H1 (cell line): ENCODE results near the gene C3orf85.

Source experiments
- EGR1 ChIP-seq: IDR thresholded peaks from 2 replicates; pipeline ENCODE4 v1.6.1; 2011; ENCODE audit warnings: low read depth, low read length, borderline replicate concordance
- GTF2F1 ChIP-seq: IDR thresholded peaks from 2 replicates; pipeline ENCODE4 v1.6.1; 2012; ENCODE audit warnings: low read depth, low read length, improper control_type of control experiment, borderline replicate concordance
- POLR2A ChIP-seq, 2 experiments: IDR thresholded peaks; 1 replicate in 1 of 2; 2 replicates in 1 of 2; pipeline ENCODE4 v1.6.1; 2011; ENCODE audit warnings: low read depth in 2 of 2, low read length in 2 of 2, mild to moderate bottlenecking in 2 of 2; ENCODE audit errors: control extremely low read depth in 1 of 2
- SIN3A ChIP-seq, 2 experiments: IDR thresholded peaks in 1 of 2; conservative IDR thresholded peaks in 1 of 2; 2 replicates each; pipeline ENCODE4 v1.6.1; 2011 to 2012; ENCODE audit warnings: low read length in 2 of 2, improper control_type of control experiment in 1 of 2, low read depth in 1 of 2, mild to moderate bottlenecking in 1 of 2
- SP1 ChIP-seq: IDR thresholded peaks from 2 replicates; pipeline ENCODE4 v1.6.1; 2011; ENCODE audit warnings: low read depth, low read length
- SRF ChIP-seq: IDR thresholded peaks from 2 replicates; pipeline ENCODE4 v1.6.1; 2011; ENCODE audit warnings: mild to moderate bottlenecking, low read depth, low read length, moderate library complexity
- TF ChIP-seq, protein P1 (sequence below), 3 experiments: IDR thresholded peaks; 1 replicate in 2 of 3; 2 replicates in 1 of 3; pipeline versions ENCODE4 v1.5.1 to v1.6.1; 2011; ENCODE audit warnings: low read length in 3 of 3, mild to moderate bottlenecking in 3 of 3, inconsistent platforms in 2 of 3, low read depth in 1 of 3, moderate library complexity in 1 of 3; ENCODE audit not compliant: insufficient read depth in 1 of 3; ENCODE audit errors: control extremely low read depth in 1 of 3

- TF ChIP-seq GTF2F1 (no peak), SRF (no peak), SP1 (no peak), POLR2A (IDR thresholded peaks at IDR 0.05; ENCODE audit: control extremely low read depth in 1 of 2, low read depth in 2 of 2, low read length in 2 of 2) (no peak), SIN3A (conservative IDR thresholded peaks at IDR 0.05 in 1 of 2, IDR thresholded peaks at IDR 0.05 in 1 of 2; ENCODE audit: low read depth in 1 of 2, low read length in 2 of 2) (no peak), EGR1 (no peak)
- TF ChIP-seq, protein P1, sequence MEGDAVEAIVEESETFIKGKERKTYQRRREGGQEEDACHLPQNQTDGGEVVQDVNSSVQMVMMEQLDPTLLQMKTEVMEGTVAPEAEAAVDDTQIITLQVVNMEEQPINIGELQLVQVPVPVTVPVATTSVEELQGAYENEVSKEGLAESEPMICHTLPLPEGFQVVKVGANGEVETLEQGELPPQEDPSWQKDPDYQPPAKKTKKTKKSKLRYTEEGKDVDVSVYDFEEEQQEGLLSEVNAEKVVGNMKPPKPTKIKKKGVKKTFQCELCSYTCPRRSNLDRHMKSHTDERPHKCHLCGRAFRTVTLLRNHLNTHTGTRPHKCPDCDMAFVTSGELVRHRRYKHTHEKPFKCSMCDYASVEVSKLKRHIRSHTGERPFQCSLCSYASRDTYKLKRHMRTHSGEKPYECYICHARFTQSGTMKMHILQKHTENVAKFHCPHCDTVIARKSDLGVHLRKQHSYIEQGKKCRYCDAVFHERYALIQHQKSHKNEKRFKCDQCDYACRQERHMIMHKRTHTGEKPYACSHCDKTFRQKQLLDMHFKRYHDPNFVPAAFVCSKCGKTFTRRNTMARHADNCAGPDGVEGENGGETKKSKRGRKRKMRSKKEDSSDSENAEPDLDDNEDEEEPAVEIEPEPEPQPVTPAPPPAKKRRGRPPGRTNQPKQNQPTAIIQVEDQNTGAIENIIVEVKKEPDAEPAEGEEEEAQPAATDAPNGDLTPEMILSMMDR (IDR thresholded peaks at IDR 0.05; ENCODE audit: control extremely low read depth in 1 of 3, insufficient read depth in 1 of 3, low read depth in 1 of 3, low read length in 3 of 3): no peak
Measured at GRCh38 chr3:109143646-109144045, 7.1 kb downstream of the C3orf85 start.
